HEK293T (cell line): ENCODE measurements around the gene TCF15.
"Not testable (repeated sequence)": the region's sequence is repeated elsewhere in the genome, so short reads cannot be mapped to it uniquely, and the experiment has no call there.

ENCODE experiments used
- CTCF ChIA-PET: fragments of 350-600 bp; formaldehyde crosslinking; extraction: SDS; loops from one replicate; lab custom pipeline; 2021; ENCODE audit warnings: antibody characterized with exemption, inconsistent platforms; lab: Yijun Ruan, JAX
- POLR2A ChIA-PET: fragments of 350-600 bp; formaldehyde crosslinking; extraction: SDS; loops from one replicate; lab custom pipeline; 2020; ENCODE audit warnings: antibody characterized with exemption, inconsistent platforms; lab: Yijun Ruan, JAX
- DNase-seq: peaks from one replicate; pipeline ENCODE4 v3.0.0; 2012; ENCODE audit warnings: mixed read lengths; ENCODE audit errors: extremely low spot score
- ARNT ChIP-seq: fragments of 450-650 bp; IDR thresholded peaks from 2 replicates; pipeline ENCODE4 v1.6.1; 2017; ENCODE audit warnings: mild to moderate bottlenecking
- BHLHE40 ChIP-seq: fragments of 450-650 bp; IDR thresholded peaks from 2 replicates; pipeline ENCODE4 v1.6.1; 2016; ENCODE audit warnings: mild to moderate bottlenecking, moderate library complexity, borderline replicate concordance
- CTBP1 ChIP-seq: fragments of 450-650 bp; IDR thresholded peaks from 2 replicates; pipeline ENCODE4 v1.6.1; 2016; ENCODE audit warnings: borderline replicate concordance
- ELF4 ChIP-seq: fragments of 450-650 bp; IDR thresholded peaks from 2 replicates; pipeline ENCODE4 v1.6.1; 2017; ENCODE audit warnings: antibody characterized with exemption
- FOXA1 ChIP-seq: fragments of 450-650 bp; IDR thresholded peaks from 2 replicates; pipeline ENCODE4 v1.6.1; 2016; ENCODE audit warnings: mild to moderate bottlenecking
- FOXK2 ChIP-seq: fragments of 450-650 bp; IDR thresholded peaks from 2 replicates; pipeline ENCODE4 v1.6.1; 2016; ENCODE audit warnings: mild to moderate bottlenecking
- FOXM1 ChIP-seq: fragments of 450-650 bp; IDR thresholded peaks from 2 replicates; pipeline ENCODE4 v1.6.1; 2017; ENCODE audit warnings: mild to moderate bottlenecking, borderline replicate concordance
- HDGF ChIP-seq: fragments of 450-650 bp; IDR thresholded peaks from 2 replicates; pipeline ENCODE4 v1.6.1; 2017; ENCODE audit warnings: antibody characterized with exemption, borderline replicate concordance
- L3MBTL2 ChIP-seq: fragments of 450-650 bp; conservative IDR thresholded peaks from 2 replicates; pipeline ENCODE4 v1.6.1; 2016; ENCODE audit warnings: mild to moderate bottlenecking
- LEF1 ChIP-seq: fragments of 450-650 bp; IDR thresholded peaks from 2 replicates; pipeline ENCODE4 v1.6.1; 2017; ENCODE audit warnings: mild to moderate bottlenecking, borderline replicate concordance
- NFRKB ChIP-seq: fragments of 450-650 bp; IDR thresholded peaks from 2 replicates; pipeline ENCODE4 v1.6.1; 2016; ENCODE audit warnings: mild to moderate bottlenecking, moderate library complexity
- PKNOX1 ChIP-seq: fragments of 450-650 bp; IDR thresholded peaks from 2 replicates; pipeline ENCODE4 v1.6.1; 2016
- SP1 ChIP-seq: fragments of 450-650 bp; IDR thresholded peaks from 2 replicates; pipeline ENCODE4 v1.6.1; 2017
- SUZ12 ChIP-seq: fragments of 450-650 bp; IDR thresholded peaks from 2 replicates; pipeline ENCODE4 v1.6.1; 2016; ENCODE audit warnings: mild to moderate bottlenecking
- TARDBP ChIP-seq: fragments of 450-650 bp; IDR thresholded peaks from 2 replicates; pipeline ENCODE4 v1.6.1; 2016
- ZNF384 ChIP-seq: fragments of 450-650 bp; IDR thresholded peaks from 2 replicates; pipeline ENCODE4 v1.6.1; 2016

TCF15 gene

GRCh38 chr20:588932-589672, 21.0 kb downstream of the TCF15 start:
- TF ChIP-seq ELF4 (no peak), PKNOX1 (no peak)
- DNase-seq = no peak
- CTCF ChIA-PET = no interaction called here
- POLR2A ChIA-PET = no interaction called here

GRCh38 chr20:588476-588875, 21.6 kb downstream of the TCF15 start:
- DNase-seq = no peak
- TF ChIP-seq PKNOX1 (no peak), HDGF (no peak), ARNT (no peak)
- ChIA-PET CTCF (interaction anchor here (1.6 kb wide), 1 partner anchor 11 kb away, joined by 4 read pairs; no protein-coding TSS in a partner anchor), POLR2A (no interaction called here)

- TF ChIP-seq NFRKB (no peak), FOXA1 (no peak), SP1 (no peak), L3MBTL2 (no peak), FOXM1 (no peak), PKNOX1 (no peak)
- CTCF ChIA-PET = interaction anchor here (1.2 kb wide), 1 partner anchor 60 kb away, joined by 3 read pairs; no protein-coding TSS in a partner anchor
- POLR2A ChIA-PET = no interaction called here
- no peak for DNase-seq
Observed at GRCh38 chr20:584971-585301, 25.2 kb downstream of the TCF15 start.

GRCh38 chr20:584161-584970, 25.7 kb downstream of the TCF15 start:
- ChIA-PET POLR2A (no interaction called here), CTCF (interaction anchor here (1.2 kb wide), 1 partner anchor 61 kb away, joined by 3 read pairs; no protein-coding TSS in a partner anchor)
- TF ChIP-seq FOXM1 = no peak
- TF ChIP-seq SP1 = no peak
- TF ChIP-seq ARNT = no peak
- no peak for TF ChIP-seq BHLHE40
- TF ChIP-seq FOXA1 = no peak
- TF ChIP-seq CTBP1 = no peak
- no peak for TF ChIP-seq ELF4
- no peak for TF ChIP-seq FOXK2
- no peak for TF ChIP-seq ZNF384
- no peak for TF ChIP-seq SUZ12
- no peak for TF ChIP-seq HDGF
- TF ChIP-seq L3MBTL2 = no peak
- no peak for TF ChIP-seq NFRKB
- TF ChIP-seq LEF1 = no peak
- TF ChIP-seq PKNOX1 = no peak
- no peak for TF ChIP-seq TARDBP
- no peak for DNase-seq

GRCh38 chr20:582204-582603, 27.9 kb downstream of the TCF15 start:
- no peak for DNase-seq
- no peak for TF ChIP-seq SP1
- ChIA-PET CTCF (no interaction called here), POLR2A (no interaction called here)

GRCh38 chr20:578940-579690, 31.0 kb downstream of the TCF15 start:
- DNase-seq, POLR2A ChIA-PET, CTCF ChIA-PET: not testable (repeated sequence)
